Measurements from ENCODE around the gene CLEC16A.
A peak's percentile ranks its signal among the peaks of the same experiment; 100 is the strongest.

Gene CLEC16A

GRCh38 chr16:11170696-11171447, 226.5 kb downstream of the CLEC16A start:
- no peak for DNase-seq

- DNase-seq: no peak
These were observed 227.0 kb downstream of the CLEC16A start for GRCh38 chr16:11171448-11171709.

GRCh38 chr16:11171757-11172299, 227.5 kb downstream of the CLEC16A start:
- DNase-seq: no peak

GRCh38 chr16:11173426-11173825, 229.1 kb downstream of the CLEC16A start:
- no peak for DNase-seq

GRCh38 chr16:11174141-11174540, 229.8 kb downstream of the CLEC16A start:
- DNase-seq: no peak

- no peak for DNase-seq
These were observed 230.9 kb downstream of the CLEC16A start for GRCh38 chr16:11175106-11175786.

- no peak for DNase-seq
These were observed 231.5 kb downstream of the CLEC16A start for GRCh38 chr16:11175787-11176341.

- DNase-seq: no peak
These were observed 233.3 kb downstream of the CLEC16A start for GRCh38 chr16:11177578-11178160.

GRCh38 chr16:11178424-11178823, 234.1 kb downstream of the CLEC16A start:
- DNase-seq: no peak

- no peak for DNase-seq
These were observed 235.2 kb downstream of the CLEC16A start for GRCh38 chr16:11179574-11179973.

GRCh38 chr16:11180489-11180888, 236.1 kb downstream of the CLEC16A start:
- peak in 2 of 51 donors; percentile 5 to 8 for DNase-seq

- no peak for DNase-seq
These were observed 237.0 kb downstream of the CLEC16A start for GRCh38 chr16:11181242-11181898.

- peak in 1 of 51 donors; percentile 13 for DNase-seq
These were observed 237.5 kb downstream of the CLEC16A start for GRCh38 chr16:11181899-11182279.

- no peak for DNase-seq
These were observed 238.0 kb downstream of the CLEC16A start for GRCh38 chr16:11182411-11182810.

GRCh38 chr16:11183035-11183812, 238.9 kb downstream of the CLEC16A start:
- DNase-seq: no peak

GRCh38 chr16:11183951-11184350, 239.6 kb downstream of the CLEC16A start:
- no peak for DNase-seq

GRCh38 chr16:11187522-11188023, 243.2 kb downstream of the CLEC16A start:
- no peak for DNase-seq

- DNase-seq: peak in 3 of 51 donors; percentile 3 to 10 (median 7)
These were observed 244.7 kb downstream of the CLEC16A start for GRCh38 chr16:11188801-11189740.

Data from hypothalamus (tissue), 51 donors.